ENCODE results near the gene RFNG. TPM values are rescaled to one million over a fixed set of nuclear protein-coding genes. Genes with fewer than 3 reads are reported as not detected.

Gene RFNG
- total RNA-seq, 2 donors from 2014 or later = 37.9 to 43.1 TPM

DNA sequence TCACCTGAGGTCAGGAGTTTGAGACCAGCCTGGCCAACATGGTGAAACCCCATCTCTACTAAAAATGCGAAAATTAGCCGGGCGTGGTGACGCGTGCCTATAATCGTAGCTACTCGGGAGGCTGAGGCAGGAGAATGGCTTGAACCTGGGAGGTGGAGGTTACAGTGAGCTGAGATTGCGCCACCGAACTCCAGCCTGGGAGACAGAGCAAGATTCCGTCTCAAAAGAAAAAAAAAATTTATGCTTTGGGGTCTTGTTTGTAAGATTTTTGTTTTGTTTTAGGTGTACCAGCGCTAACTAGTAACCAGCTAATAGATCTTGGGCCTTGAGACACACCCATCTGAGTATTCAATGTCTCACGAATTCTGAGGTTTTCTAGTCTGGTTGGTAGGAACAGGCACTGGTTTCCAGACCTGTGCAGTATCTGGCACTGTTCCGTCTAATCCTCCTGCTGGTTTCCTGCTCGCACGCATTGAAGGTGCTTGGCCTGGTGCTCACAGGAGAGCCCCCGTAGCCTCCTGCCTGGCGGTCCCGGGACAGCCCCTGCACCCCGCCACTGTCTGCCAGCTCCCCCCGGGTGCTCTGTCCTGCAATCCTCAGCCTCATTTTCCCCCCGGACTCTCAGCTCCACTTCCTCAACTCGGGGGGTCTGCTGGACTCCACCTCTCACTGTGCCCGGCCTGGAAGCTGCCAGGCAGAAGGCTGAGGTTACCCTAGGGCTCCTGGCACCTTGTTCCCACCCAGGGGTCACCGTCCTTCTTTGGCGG lies 24.6 kb upstream of the RFNG start:
- Histone ChIP-seq H3K36me3 (replicated peaks in 1 of 2; ENCODE audit: insufficient read depth in 1 of 2, low read depth in 2 of 2) (peaks cover 0 to 8% of the 10 kb centered on the region in 2 donors), H3K4me3 (no peak overlapping the region), H3K4me1 (no peaks in the 10 kb centered on the region), H3K27ac (no peak overlapping the region), H3K27me3 (no peaks in the 10 kb centered on the region), H3K9me3 (no peaks in the 10 kb centered on the region)
- TF ChIP-seq, protein P1, sequence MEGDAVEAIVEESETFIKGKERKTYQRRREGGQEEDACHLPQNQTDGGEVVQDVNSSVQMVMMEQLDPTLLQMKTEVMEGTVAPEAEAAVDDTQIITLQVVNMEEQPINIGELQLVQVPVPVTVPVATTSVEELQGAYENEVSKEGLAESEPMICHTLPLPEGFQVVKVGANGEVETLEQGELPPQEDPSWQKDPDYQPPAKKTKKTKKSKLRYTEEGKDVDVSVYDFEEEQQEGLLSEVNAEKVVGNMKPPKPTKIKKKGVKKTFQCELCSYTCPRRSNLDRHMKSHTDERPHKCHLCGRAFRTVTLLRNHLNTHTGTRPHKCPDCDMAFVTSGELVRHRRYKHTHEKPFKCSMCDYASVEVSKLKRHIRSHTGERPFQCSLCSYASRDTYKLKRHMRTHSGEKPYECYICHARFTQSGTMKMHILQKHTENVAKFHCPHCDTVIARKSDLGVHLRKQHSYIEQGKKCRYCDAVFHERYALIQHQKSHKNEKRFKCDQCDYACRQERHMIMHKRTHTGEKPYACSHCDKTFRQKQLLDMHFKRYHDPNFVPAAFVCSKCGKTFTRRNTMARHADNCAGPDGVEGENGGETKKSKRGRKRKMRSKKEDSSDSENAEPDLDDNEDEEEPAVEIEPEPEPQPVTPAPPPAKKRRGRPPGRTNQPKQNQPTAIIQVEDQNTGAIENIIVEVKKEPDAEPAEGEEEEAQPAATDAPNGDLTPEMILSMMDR (IDR thresholded peaks at IDR 0.05) = no peak
- no peak for TF ChIP-seq POLR2A (IDR thresholded peaks at IDR 0.05)
- DNase-seq = no peak
- 77 to 87% methylated on average over 17 to 25 of the region's 25 CpGs for WGBS, 2 donors
- intact Hi-C loops (cut with DNase I) = no loop called here
- ATAC-seq = no peak

DNA sequence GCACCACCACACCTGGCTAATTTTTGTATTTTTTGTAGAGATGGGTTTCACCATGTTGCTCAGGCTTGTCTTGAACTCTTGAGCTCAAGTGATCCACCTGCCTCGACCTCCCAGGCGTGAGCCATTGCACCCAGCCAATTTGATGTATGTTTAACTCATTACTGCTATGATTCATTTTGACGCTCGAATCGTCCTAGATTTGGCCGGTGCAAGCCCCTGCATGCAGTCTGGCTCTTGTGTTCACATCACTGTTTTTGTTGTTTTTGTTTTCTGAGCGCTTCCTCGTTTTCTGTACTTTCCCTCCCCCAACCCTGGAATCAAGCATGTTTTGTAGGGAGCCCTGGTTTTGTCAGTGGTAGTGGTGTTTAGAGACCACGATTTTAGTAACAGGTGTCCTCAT lies 21.8 kb upstream of the RFNG start:
- 71 to 78% methylated on average over 9 of the region's 9 CpGs for WGBS, 2 donors
- intact Hi-C loops (cut with DNase I) = no loop called here
- Histone ChIP-seq H3K4me3 (no peak overlapping the region), H3K27me3 (no peaks in the 10 kb centered on the region), H3K36me3 (replicated peaks in 1 of 2; ENCODE audit: insufficient read depth in 1 of 2, low read depth in 2 of 2) (no peaks in the 10 kb centered on the region), H3K4me1 (no peaks in the 10 kb centered on the region), H3K27ac (no peak overlapping the region), H3K9me3 (no peaks in the 10 kb centered on the region)
- no peak for DNase-seq
- ATAC-seq = no peak
- TF ChIP-seq, protein P1 (IDR thresholded peaks at IDR 0.05) = no peak
- TF ChIP-seq POLR2A (IDR thresholded peaks at IDR 0.05) = no peak

DNA sequence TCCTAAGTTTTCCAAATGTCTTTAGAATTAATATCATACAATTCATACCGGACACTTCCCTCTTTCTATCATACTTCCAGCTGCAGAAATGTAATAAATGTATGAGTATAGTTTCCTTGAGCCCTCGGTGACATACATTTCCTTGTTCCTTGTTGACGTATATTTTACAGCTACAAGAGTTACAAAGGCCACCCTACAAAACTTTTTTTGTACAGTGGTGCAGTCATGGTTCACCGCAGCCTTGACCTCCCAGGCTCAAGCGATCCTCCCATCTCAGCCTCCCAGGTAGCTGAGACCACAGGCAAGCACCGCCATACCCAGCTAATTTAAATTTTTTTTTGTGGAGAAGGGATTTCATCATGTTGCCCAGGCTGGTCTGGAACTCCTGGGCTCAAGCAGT lies 21.2 kb upstream of the RFNG start:
- TF ChIP-seq, protein P1 (IDR thresholded peaks at IDR 0.05) = no peak
- TF ChIP-seq POLR2A (IDR thresholded peaks at IDR 0.05) = no peak
- no peaks in the 10 kb centered on the region for H3K4me1 ChIP-seq
- DNase-seq (no peak), ATAC-seq (no peak)
- H3K4me3 ChIP-seq = no peak overlapping the region
- no peaks in the 10 kb centered on the region for H3K27me3 ChIP-seq
- WGBS, 2 donors = 79 to 82% methylated on average over 6 of the region's 6 CpGs
- H3K9me3 ChIP-seq = no peaks in the 10 kb centered on the region
- H3K27ac ChIP-seq = no peak overlapping the region
- intact Hi-C loops (cut with DNase I) = no loop called here
- no peaks in the 10 kb centered on the region for H3K36me3 ChIP-seq (replicated peaks in 1 of 2; ENCODE audit: insufficient read depth in 1 of 2, low read depth in 2 of 2)

DNA sequence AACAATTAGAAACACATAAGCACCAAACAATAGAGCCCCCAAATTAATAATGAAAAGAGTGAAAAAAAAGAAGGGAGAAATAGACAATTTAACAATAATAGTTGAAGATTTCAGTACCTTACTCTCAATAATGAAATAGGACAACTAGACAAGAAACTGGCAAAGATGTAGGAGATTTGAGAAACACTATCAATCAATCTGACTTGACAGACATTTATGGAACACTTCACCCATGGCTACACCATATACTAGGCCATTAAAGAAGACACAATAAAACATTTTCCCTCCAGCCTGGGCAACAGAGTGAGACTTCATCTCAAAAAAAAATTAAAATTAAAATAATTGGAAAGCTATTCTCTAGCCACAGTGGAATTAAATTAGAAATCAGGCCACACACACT lies 19.0 kb upstream of the RFNG start:
- ATAC-seq (no peak), DNase-seq (no peak)
- Histone ChIP-seq H3K4me3 (no peak overlapping the region), H3K27me3 (no peaks in the 10 kb centered on the region), H3K27ac (no peak overlapping the region), H3K9me3 (no peaks in the 10 kb centered on the region), H3K4me1 (peaks cover 9% of the 10 kb centered on the region), H3K36me3 (replicated peaks in 1 of 2; ENCODE audit: insufficient read depth in 1 of 2, low read depth in 2 of 2) (no peaks in the 10 kb centered on the region)
- intact Hi-C loops (cut with DNase I) = no loop called here
- TF ChIP-seq, protein P1 (IDR thresholded peaks at IDR 0.05) = no peak
- no peak for TF ChIP-seq POLR2A (IDR thresholded peaks at IDR 0.05)
